IPS DF 4.7 (cell line): ENCODE measurements around the gene RCBTB2.
"Not testable (repeated sequence)": the region's sequence is repeated elsewhere in the genome, so short reads cannot be mapped to it uniquely, and the experiment has no call there.

Source experiments
- DNase-seq: peaks from one replicate; pipeline ENCODE4 v3.0.0-alpha.2; 2013; ENCODE audit warnings: low spot score; ENCODE audit errors: extremely low read depth

The RCBTB2 gene

DNA sequence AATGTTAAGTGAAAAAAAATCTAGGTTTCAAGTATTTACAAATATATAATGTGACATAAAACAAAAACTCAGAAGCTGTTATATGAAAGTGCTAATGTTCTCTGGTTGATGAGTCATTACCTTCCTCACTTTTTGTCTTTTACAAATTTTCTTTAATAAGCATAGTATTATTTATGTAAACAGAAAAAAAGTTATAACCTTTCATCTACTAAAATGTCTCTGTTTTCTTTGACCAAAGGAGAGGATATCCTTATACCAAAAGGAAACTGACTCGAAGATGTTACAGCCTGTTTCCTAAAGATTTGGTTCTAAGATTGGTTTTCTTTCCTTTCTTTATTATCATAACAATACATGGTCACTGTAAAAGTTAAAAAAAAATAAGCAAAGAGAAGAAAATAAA, 38.0 kb downstream of the RCBTB2 start:
- DNase-seq, result no peak

GRCh38 chr13:48493851-48494250, 39.0 kb downstream of the RCBTB2 start:
- DNase-seq, result no peak

- DNase-seq, result no peak
Observed at GRCh38 chr13:48493066-48493765, 39.7 kb downstream of the RCBTB2 start.

DNA sequence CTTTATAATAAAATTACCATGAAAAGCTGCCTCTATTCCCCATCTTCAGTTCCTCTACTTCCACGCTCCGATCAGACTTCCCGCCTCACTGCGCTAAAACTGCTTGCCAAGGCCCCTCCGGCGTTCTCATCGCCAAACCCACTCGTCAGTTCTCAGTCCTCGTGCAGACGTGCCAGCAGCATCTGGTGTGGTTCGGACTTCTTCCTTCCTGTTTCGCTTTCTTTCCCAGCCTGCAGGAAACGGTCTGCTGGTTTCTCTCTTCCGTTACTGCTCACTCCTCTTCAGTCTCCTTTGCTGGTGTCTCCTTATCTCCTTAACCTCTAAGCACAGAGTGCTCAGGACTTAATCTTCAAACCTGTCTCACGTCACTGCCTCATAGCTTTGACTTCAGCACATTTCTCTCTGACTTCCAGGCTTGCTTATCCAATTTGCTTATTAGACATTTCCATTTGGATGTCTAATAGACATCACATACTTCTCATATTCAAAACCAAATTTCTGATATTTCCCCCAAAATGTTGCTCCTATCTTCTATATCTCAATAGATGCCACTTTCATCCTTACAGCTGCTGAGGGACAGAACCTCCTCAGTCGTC, 40.3 kb downstream of the RCBTB2 start:
- DNase-seq, result no peak

GRCh38 chr13:48492096-48492440, 40.8 kb downstream of the RCBTB2 start:
- no peak for DNase-seq

GRCh38 chr13:48491423-48492095, 41.3 kb downstream of the RCBTB2 start:
- no peak for DNase-seq

GRCh38 chr13:48490241-48490640, 42.6 kb downstream of the RCBTB2 start:
- no peak for DNase-seq

GRCh38 chr13:48489666-48490065, 43.2 kb downstream of the RCBTB2 start:
- DNase-seq, result no peak

DNA sequence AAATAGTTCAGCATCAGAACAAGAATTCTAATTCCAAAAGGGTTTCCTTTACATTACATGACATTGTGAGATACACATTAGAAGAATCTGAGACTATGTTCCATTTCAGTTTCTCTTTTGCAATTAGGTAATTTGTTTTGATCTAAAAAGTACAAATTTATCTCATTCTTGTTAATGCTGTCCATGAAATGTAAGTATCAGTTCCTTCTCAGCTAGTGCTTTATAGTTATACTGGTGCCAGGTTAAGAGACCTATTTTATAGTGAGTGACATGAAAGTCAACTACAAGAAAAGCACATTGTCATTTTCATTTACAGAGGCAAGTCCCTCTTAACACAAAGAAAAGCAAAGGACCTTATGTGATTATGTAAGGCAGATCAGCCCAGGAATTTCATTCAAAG, 43.9 kb downstream of the RCBTB2 start:
- DNase-seq, result no peak

GRCh38 chr13:48487968-48488367, 44.9 kb downstream of the RCBTB2 start:
- DNase-seq, result no peak

GRCh38 chr13:48486836-48487235, 46.0 kb downstream of the RCBTB2 start:
- DNase-seq, result no peak

DNA sequence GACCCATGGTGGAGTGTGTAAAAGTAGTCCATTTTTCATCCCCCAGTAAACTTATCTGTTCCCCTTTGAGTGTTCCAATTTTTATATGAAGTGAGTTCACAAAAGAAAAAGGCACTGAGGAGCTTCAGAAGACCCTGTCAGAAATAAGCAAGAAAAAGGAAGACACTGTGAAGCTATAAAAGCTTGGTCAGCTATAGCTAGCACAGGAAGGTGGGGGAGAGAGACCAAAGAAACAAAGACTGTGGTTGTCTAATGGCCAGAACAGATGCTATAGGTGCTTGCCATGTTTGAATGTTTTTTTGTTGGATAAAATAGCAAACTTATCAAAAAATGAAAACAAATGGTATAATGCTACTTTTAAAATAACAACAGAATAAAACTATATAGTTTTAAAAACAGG, 46.5 kb downstream of the RCBTB2 start:
- DNase-seq, result no peak

DNA sequence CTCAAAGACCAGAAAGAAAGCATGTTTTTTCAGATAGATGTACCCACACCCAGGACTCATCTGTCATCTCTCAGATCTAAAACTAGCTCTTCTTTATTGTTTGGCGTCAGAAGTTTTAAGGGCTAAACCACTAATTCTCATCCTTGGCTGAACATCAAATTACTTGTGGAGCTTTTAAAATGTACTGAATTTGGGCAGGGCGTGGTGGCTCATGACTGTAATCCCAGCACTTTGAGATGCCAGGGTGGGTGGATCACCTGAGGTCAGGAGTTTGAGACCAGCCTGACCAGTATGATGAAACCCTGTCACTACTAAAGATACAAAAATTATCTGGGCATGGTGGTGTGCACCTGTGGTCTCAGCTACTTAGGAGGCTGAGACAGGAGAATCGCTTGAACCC, 47.4 kb downstream of the RCBTB2 start:
- DNase-seq, result no peak

- DNase-seq, result no peak
Observed at GRCh38 chr13:48483575-48483974, 49.3 kb downstream of the RCBTB2 start.

GRCh38 chr13:48478391-48478790, 54.5 kb downstream of the RCBTB2 start:
- no peak for DNase-seq

GRCh38 chr13:48477191-48477855, 55.6 kb downstream of the RCBTB2 start:
- no peak for DNase-seq

GRCh38 chr13:48476686-48477085, 56.2 kb downstream of the RCBTB2 start:
- no peak for DNase-seq

GRCh38 chr13:48476215-48476614, 56.7 kb downstream of the RCBTB2 start:
- no peak for DNase-seq

GRCh38 chr13:48475230-48475629, 57.6 kb downstream of the RCBTB2 start:
- DNase-seq, result no peak

GRCh38 chr13:48457578-48458242, 75.2 kb downstream of the RCBTB2 start:
- no peak for DNase-seq

- DNase-seq, result no peak
Observed at GRCh38 chr13:48456546-48456945, 76.3 kb downstream of the RCBTB2 start.

DNA sequence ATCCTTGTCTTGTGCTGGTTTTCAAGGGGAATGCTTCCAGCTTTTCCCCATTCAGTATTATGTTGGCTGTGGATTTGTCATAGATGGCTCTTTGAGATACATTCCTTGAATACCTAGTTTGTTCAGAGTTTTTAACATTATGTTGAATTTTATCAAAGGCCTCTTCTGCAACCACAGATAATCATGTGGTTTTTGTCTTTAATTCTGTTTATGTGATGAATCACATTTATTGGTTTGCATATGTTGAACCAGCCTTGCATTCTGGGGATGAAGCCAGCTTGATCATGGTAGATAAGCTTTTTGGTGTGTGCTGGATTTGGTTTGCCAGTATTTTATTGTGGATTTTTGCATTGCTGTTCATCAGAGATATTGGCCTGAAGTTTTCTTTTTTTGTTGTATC, 81.7 kb downstream of the RCBTB2 start:
- not testable (repeated sequence) for DNase-seq
